ENCODE results near the gene WNT6. TPM values are rescaled to one million over a fixed set of nuclear protein-coding genes. Genes with fewer than 3 reads are reported as not detected.

The WNT6 gene
- total and polyA plus RNA-seq, 10 of the 15 experiments (the other 5 are each of a cell fraction or from before 2014, with no cell fraction given) = 0.11 to 0.44 (median 0.22) TPM; not detected in 5

DNA sequence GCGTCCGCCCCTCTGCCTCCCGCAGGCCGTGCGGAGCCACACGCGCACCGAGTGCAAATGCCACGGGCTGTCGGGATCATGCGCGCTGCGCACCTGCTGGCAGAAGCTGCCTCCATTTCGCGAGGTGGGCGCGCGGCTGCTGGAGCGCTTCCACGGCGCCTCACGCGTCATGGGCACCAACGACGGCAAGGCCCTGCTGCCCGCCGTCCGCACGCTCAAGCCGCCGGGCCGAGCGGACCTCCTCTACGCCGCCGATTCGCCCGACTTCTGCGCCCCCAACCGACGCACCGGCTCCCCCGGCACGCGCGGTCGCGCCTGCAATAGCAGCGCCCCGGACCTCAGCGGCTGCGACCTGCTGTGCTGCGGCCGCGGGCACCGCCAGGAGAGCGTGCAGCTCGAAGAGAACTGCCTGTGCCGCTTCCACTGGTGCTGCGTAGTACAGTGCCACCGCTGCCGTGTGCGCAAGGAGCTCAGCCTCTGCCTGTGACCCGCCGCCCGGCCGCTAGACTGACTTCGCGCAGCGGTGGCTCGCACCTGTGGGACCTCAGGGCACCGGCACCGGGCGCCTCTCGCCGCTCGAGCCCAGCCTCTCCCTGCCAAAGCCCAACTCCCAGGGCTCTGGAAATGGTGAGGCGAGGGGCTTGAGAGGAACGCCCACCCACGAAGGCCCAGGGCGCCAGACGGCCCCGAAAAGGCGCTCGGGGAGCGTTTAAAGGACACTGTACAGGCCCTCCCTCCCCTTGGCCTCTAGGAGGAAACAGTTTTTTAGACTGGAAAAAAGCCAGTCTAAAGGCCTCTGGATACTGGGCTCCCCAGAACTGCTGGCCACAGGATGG, 14.0 kb downstream of the WNT6 start:
- H3K36me3 ChIP-seq (ENCODE audit: control insufficient read depth in 2 of 2, insufficient read depth in 2 of 2, low read length in 1 of 2) = no peaks in the 10 kb centered on the region
- RAD21 ChIA-PET (ENCODE audit: unreplicated experiment) = interaction anchor here (0.6 to 16.0 kb wide), 5 partner anchors 13 to 281 kb away, joined by 3 to 871 read pairs (median 3); no protein-coding TSS in a partner anchor
- H3K79me2 ChIP-seq (ENCODE audit: control insufficient read depth, insufficient read depth, low read length) = no peaks in the 10 kb centered on the region
- no peak overlapping the region for H3K4me3 ChIP-seq
- POLR2A ChIA-PET = interaction anchor here (0.6 to 10.6 kb wide), 2 partner anchors 21 to 389 kb away, joined by 3 to 360 read pairs; no protein-coding TSS in a partner anchor
- CTCF ChIA-PET = interaction anchor here (0.7 to 21.9 kb wide), 4 partner anchors 27 to 281 kb away, joined by 3 to 1364 read pairs (median 30); no protein-coding TSS in a partner anchor
- no peak overlapping the region for H2AFZ ChIP-seq (ENCODE audit: control insufficient read depth, low read depth, low read length)
- peaks cover 35% of the 10 kb centered on the region for H3K4me1 ChIP-seq (ENCODE audit: control insufficient read depth, insufficient read depth, low read length)
- no peaks in the 10 kb centered on the region for H4K20me1 ChIP-seq (ENCODE audit: control insufficient read depth, insufficient read depth)
- H3K27ac ChIP-seq (ENCODE audit: control insufficient read depth, insufficient read depth) = no peak overlapping the region
- no peak for TF ChIP-seq ZNF217 (IDR thresholded peaks at IDR 0.05)
- TF ChIP-seq HDAC6 (IDR thresholded peaks at IDR 0.05; ENCODE audit: unreplicated experiment) = peak; percentile 78
- TF ChIP-seq SUZ12 (IDR thresholded peaks at IDR 0.05; ENCODE audit: unreplicated experiment) = peak; percentile 66
- H3K27me3 ChIP-seq (replicated peaks in 1 of 2; ENCODE audit: control insufficient read depth in 2 of 2, insufficient read depth in 2 of 2, low read length in 1 of 2) = peaks cover 13 to 27% of the 10 kb centered on the region in 2 experiments
- H3K9me3 ChIP-seq (replicated peaks; ENCODE audit: control insufficient read depth, insufficient read depth, low read length) = no peaks in the 10 kb centered on the region
- ATAC-seq = peak; percentile 10; the same call in 2 of the 3 replicates
- intact Hi-C loops (cut with micrococcal nuclease; ENCODE audit: unreplicated experiment) = no loop called here
- no peak overlapping the region for H3K9ac ChIP-seq (ENCODE audit: control insufficient read depth, insufficient read depth, low read length)
- in situ Hi-C loops (cut with MboI) = no loop called here
- SMC1A ChIA-PET (ENCODE audit: uncharacterized antibody, unreplicated experiment) = interaction anchor here (3.8 to 15.8 kb wide), 3 partner anchors 21 to 31 kb away, joined by 26 to 780 read pairs (median 57); no protein-coding TSS in a partner anchor
- H3K4me2 ChIP-seq (ENCODE audit: control insufficient read depth, insufficient read depth) = peak overlapping the region; percentile 38; the same call in 1 of the 2 replicates
- DNase-seq (ENCODE audit: low read depth, low spot score) = no peak
- BruUV-seq (replicated peaks) = no TSS peak
- 5% methylated on average over 82 of the region's 86 CpGs for WGBS (ENCODE audit: insufficient coverage, insufficient replicate concordance, low lambda C conversion rate, missing lambda C conversion rate)
- FAIRE-seq = no peak

DNA sequence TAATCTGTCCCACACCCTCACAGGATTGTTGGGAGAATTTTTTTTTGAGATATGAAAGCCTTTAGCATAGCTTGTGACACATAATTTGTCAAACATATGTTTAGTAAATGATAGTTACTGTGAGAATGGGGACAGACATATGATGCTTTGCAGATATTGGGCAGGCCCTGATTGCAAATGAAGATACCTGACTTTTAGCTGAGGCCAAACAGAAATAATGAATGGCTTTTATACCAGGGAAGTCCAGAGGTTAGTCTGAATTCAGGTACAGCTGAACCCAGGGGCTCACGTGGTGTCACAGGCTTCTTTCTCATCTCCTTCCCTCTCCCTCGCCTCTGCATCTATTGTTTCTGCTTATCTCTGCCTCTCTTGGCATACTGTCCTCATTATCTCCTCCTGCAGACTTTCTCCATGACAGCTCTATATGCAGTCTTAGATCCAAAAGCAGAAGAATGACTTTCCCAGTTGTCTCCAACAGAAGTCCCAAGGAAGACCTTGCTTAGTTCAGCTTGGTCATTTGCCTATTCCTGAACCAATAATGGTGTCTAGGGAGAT, 16.2 kb downstream of the WNT6 start:
- ChIA-PET RAD21 (ENCODE audit: unreplicated experiment) (interaction anchor here (0.8 to 16.0 kb wide), 20 partner anchors 11 to 312 kb away, joined by 3 to 871 read pairs (median 5); partner anchors contain the start of gene CDK5R2), POLR2A (interaction anchor here (0.7 to 10.6 kb wide), 7 partner anchors 11 to 331 kb away, joined by 3 to 360 read pairs (median 4); partner anchors contain the start of gene ZFAND2B), CTCF (interaction anchor here (0.6 to 21.9 kb wide), 37 partner anchors 7 to 548 kb away, joined by 3 to 1364 read pairs (median 6); partner anchors contain the start of gene CDK5R2), SMC1A (ENCODE audit: uncharacterized antibody, unreplicated experiment) (interaction anchor here (0.5 to 15.8 kb wide), 19 partner anchors 8 to 279 kb away, joined by 3 to 780 read pairs (median 4); no protein-coding TSS in a partner anchor)
- no peak for FAIRE-seq
- Histone ChIP-seq H3K4me1 (ENCODE audit: control insufficient read depth, insufficient read depth, low read length) (peaks cover 47% of the 10 kb centered on the region), H2AFZ (ENCODE audit: control insufficient read depth, low read depth, low read length) (no peak overlapping the region), H3K9ac (ENCODE audit: control insufficient read depth, insufficient read depth, low read length) (no peak overlapping the region), H3K27me3 (replicated peaks in 1 of 2; ENCODE audit: control insufficient read depth in 2 of 2, insufficient read depth in 2 of 2, low read length in 1 of 2) (peaks cover 10 to 25% of the 10 kb centered on the region in 2 experiments), H3K4me3 (no peak overlapping the region), H3K36me3 (ENCODE audit: control insufficient read depth in 2 of 2, insufficient read depth in 2 of 2, low read length in 1 of 2) (no peaks in the 10 kb centered on the region), H4K20me1 (ENCODE audit: control insufficient read depth, insufficient read depth) (no peaks in the 10 kb centered on the region), H3K79me2 (ENCODE audit: control insufficient read depth, insufficient read depth, low read length) (peaks cover 10% of the 10 kb centered on the region), H3K9me3 (replicated peaks; ENCODE audit: control insufficient read depth, insufficient read depth, low read length) (no peaks in the 10 kb centered on the region), H3K27ac (ENCODE audit: control insufficient read depth, insufficient read depth) (no peak overlapping the region), H3K4me2 (ENCODE audit: control insufficient read depth, insufficient read depth) (no peak overlapping the region)
- in situ Hi-C loops (cut with MboI) (no loop called here), intact Hi-C loops (cut with micrococcal nuclease; ENCODE audit: unreplicated experiment) (loop anchor here (1.0 to 2.0 kb wide), 2 partner anchors 23 to 105 kb away; no protein-coding TSS in a partner anchor)
- 46% methylated on average over 2 of the region's 2 CpGs for WGBS (ENCODE audit: insufficient coverage, insufficient replicate concordance, low lambda C conversion rate, missing lambda C conversion rate)
- ATAC-seq = no peak
- no peak for DNase-seq (ENCODE audit: low read depth, low spot score)
- BruUV-seq (replicated peaks) = no TSS peak
- TF ChIP-seq TCF3 (IDR thresholded peaks at IDR 0.05; ENCODE audit: borderline replicate concordance, insufficient read depth, low read depth, low read length) (no peak), CBFB (IDR thresholded peaks at IDR 0.05; ENCODE audit: low read depth) (no peak)
- TF ChIP-seq, protein P1, sequence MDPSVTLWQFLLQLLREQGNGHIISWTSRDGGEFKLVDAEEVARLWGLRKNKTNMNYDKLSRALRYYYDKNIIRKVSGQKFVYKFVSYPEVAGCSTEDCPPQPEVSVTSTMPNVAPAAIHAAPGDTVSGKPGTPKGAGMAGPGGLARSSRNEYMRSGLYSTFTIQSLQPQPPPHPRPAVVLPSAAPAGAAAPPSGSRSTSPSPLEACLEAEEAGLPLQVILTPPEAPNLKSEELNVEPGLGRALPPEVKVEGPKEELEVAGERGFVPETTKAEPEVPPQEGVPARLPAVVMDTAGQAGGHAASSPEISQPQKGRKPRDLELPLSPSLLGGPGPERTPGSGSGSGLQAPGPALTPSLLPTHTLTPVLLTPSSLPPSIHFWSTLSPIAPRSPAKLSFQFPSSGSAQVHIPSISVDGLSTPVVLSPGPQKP (IDR thresholded peaks at IDR 0.05; ENCODE audit: low read depth, low read length) = no peak
- TF ChIP-seq, protein P2, sequence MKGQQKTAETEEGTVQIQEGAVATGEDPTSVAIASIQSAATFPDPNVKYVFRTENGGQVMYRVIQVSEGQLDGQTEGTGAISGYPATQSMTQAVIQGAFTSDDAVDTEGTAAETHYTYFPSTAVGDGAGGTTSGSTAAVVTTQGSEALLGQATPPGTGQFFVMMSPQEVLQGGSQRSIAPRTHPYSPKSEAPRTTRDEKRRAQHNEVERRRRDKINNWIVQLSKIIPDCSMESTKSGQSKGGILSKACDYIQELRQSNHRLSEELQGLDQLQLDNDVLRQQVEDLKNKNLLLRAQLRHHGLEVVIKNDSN (IDR thresholded peaks at IDR 0.05; ENCODE audit: borderline replicate concordance, extremely low read length, insufficient read depth, low read depth, low read length) = no peak
